ENCODE measurements around the gene CCDC197. TPM values are rescaled to one million over a fixed set of nuclear protein-coding genes. Genes with fewer than 3 reads are reported as not detected.

The CCDC197 gene
- total and polyA plus RNA-seq, 8 donors, result not detected

DNA sequence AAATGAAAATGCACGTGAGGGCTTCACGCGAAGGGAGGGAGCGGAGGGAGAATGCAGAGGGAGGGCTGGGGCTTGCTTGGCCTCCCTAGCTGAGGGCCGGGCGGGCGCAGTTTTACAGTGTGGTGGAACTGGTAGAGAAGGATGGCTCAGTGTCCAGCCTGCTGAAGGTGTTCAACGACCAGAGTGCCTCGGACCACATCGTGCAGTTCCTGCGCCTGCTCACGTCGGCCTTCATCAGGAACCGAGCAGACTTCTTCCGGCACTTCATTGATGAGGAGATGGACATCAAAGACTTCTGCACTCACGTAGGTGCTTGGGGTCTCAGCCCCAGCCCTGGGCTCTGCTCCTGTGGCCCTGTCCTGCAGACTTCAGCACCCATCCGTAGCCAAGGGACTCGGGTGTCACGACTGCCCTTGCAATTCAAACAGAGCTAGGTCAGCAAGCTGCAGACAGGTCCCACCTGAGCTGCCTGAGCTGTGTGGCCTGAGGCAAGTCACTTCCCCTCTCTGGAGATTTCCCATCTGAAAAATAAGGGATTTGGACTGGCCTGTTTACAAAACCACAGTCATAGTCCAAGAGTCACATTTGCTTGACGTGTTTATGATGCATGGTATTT is 47.5 kb downstream of the CCDC197 start:
- Histone ChIP-seq H3K4me3 (no peak overlapping the region), H3K27ac (no peak overlapping the region), H3K36me3 (peaks cover 38 to 67% (median 63%) of the 10 kb centered on the region in 4 donors), H3K4me1 (peaks cover 12 to 29% (median 15%) of the 10 kb centered on the region in 4 donors), H3K27me3 (no peaks in the 10 kb centered on the region), H3K9me3 (no peaks in the 10 kb centered on the region)
- no peak for TF ChIP-seq POLR2AphosphoS5 (IDR thresholded peaks at IDR 0.05)
- no peak for TF ChIP-seq EP300 (IDR thresholded peaks at IDR 0.05)
- no peak for TF ChIP-seq POLR2A (IDR thresholded peaks at IDR 0.05)
- TF ChIP-seq, protein P1, sequence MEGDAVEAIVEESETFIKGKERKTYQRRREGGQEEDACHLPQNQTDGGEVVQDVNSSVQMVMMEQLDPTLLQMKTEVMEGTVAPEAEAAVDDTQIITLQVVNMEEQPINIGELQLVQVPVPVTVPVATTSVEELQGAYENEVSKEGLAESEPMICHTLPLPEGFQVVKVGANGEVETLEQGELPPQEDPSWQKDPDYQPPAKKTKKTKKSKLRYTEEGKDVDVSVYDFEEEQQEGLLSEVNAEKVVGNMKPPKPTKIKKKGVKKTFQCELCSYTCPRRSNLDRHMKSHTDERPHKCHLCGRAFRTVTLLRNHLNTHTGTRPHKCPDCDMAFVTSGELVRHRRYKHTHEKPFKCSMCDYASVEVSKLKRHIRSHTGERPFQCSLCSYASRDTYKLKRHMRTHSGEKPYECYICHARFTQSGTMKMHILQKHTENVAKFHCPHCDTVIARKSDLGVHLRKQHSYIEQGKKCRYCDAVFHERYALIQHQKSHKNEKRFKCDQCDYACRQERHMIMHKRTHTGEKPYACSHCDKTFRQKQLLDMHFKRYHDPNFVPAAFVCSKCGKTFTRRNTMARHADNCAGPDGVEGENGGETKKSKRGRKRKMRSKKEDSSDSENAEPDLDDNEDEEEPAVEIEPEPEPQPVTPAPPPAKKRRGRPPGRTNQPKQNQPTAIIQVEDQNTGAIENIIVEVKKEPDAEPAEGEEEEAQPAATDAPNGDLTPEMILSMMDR (IDR thresholded peaks at IDR 0.05), result no peak
- intact Hi-C loops (cut with DNase I; ENCODE audit: low total_unique reads), result no loop called here
- no peak for DNase-seq
- WGBS, 5 donors, result 88 to 93% (median 90%) methylated on average over 17 to 20 of the region's 20 CpGs

DNA sequence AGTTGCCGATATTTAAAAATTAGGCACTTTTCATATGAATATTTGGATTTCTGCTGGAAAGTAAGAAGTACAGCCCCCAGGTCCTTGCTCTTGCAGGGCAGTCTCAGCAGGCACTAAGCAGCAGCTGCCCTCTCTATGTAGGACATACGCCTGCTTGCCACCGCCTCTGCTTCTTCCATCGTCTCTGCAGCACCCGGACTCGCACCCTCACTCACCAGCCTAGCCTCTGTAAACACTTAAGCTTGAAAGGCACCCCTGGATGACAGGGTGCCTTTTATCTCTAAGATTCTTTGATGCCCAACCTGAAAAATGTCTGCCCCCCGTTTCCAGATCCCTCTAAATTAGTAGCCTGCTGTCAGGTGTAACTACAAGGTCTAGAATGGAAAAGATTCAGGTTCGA is 48.0 kb downstream of the CCDC197 start:
- no peak overlapping the region for H3K27ac ChIP-seq
- intact Hi-C loops (cut with DNase I; ENCODE audit: low total_unique reads), result no loop called here
- no peak overlapping the region for H3K4me3 ChIP-seq
- peaks cover 43 to 70% (median 66%) of the 10 kb centered on the region in 4 donors for H3K36me3 ChIP-seq
- TF ChIP-seq, protein P1 (IDR thresholded peaks at IDR 0.05), result no peak
- TF ChIP-seq POLR2AphosphoS5 (IDR thresholded peaks at IDR 0.05) (no peak), POLR2A (IDR thresholded peaks at IDR 0.05) (no peak), EP300 (IDR thresholded peaks at IDR 0.05) (no peak)
- no peak for DNase-seq
- no peaks in the 10 kb centered on the region for H3K9me3 ChIP-seq
- peaks cover 12 to 30% (median 15%) of the 10 kb centered on the region in 4 donors for H3K4me1 ChIP-seq
- H3K27me3 ChIP-seq, result no peaks in the 10 kb centered on the region
- 86 to 92% (median 91%) methylated on average over 8 of the region's 8 CpGs for WGBS, 5 donors

DNA sequence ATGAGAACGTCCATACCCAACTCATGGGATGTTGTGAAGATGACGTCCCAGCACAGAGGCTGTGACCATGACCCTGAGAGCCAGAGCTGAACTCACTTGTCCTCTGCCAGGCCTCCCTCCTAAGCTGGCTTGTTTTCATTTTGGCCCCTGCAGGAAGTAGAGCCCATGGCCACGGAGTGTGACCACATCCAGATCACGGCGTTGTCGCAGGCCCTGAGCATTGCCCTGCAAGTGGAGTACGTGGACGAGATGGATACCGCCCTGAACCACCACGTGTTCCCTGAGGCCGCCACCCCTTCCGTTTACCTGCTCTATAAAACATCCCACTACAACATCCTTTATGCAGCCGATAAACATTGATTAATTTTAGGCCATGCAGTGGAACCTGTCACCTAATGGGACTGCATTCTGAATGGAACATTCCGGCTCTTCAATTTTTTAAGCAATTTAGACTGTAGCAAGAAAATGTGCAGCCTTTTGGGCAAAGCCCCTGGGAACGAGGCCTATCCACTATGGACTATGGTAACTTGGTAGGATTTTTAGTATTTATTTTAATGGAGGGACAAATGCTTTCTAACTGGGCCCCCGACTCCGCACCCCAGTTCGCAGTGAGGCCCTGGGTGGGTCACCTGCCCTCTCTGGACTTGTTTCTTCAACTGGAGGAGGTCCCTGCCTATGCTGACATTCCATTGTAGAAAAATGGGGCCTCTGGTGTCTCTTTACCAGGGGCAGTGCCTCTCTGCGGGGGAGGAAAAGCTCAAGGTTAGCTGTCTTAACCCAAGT is 48.7 kb downstream of the CCDC197 start:
- Histone ChIP-seq H3K4me3 (no peak overlapping the region), H3K9me3 (no peaks in the 10 kb centered on the region), H3K36me3 (peaks cover 49 to 77% (median 73%) of the 10 kb centered on the region in 4 donors), H3K4me1 (peaks cover 12 to 30% (median 15%) of the 10 kb centered on the region in 4 donors), H3K27me3 (no peaks in the 10 kb centered on the region), H3K27ac (no peak overlapping the region)
- intact Hi-C loops (cut with DNase I; ENCODE audit: low total_unique reads), result no loop called here
- no peak for TF ChIP-seq POLR2A (IDR thresholded peaks at IDR 0.05)
- TF ChIP-seq, protein P1 (IDR thresholded peaks at IDR 0.05), result no peak
- TF ChIP-seq EP300 (IDR thresholded peaks at IDR 0.05), result no peak
- no peak for TF ChIP-seq POLR2AphosphoS5 (IDR thresholded peaks at IDR 0.05)
- 85 to 90% (median 88%) methylated on average over 19 of the region's 19 CpGs for WGBS, 5 donors
- DNase-seq, result no peak

DNA sequence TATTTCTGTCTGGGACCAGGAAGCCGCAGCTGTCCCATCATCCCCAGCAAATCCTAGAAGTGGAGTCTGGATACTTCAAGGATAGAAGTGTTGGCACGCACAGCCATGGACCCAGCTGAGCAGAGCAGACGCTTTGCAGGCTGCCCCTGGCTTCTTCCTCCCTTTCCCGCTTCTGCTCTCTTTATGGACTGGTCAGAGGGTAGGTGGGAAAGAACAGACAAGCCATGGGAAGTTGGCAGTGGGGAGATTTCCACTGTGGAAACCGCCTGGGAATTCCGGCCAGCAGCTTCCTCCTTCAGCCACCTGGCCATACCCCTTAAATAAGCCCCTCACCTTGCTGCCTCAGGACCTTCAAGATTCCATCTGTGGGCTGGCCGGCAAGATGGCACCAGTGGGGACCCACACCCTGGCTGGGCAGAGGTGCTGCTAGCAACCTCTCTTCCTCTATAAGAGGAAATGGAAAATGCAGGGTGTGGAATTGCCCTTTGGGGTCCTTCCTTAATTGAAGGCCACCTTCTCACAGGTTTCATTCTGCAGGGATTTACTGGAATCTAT is 49.7 kb downstream of the CCDC197 start:
- Histone ChIP-seq H3K4me3 (no peak overlapping the region), H3K4me1 (peaks cover 7 to 32% (median 16%) of the 10 kb centered on the region in 4 donors), H3K27ac (no peak overlapping the region), H3K9me3 (no peaks in the 10 kb centered on the region), H3K27me3 (no peaks in the 10 kb centered on the region), H3K36me3 (peaks cover 58 to 87% (median 83%) of the 10 kb centered on the region in 4 donors)
- no peak for DNase-seq
- intact Hi-C loops (cut with DNase I; ENCODE audit: low total_unique reads), result no loop called here
- 71 to 89% (median 83%) methylated on average over 6 to 7 of the region's 7 CpGs for WGBS, 5 donors
- TF ChIP-seq, protein P1 (IDR thresholded peaks at IDR 0.05), result no peak
- TF ChIP-seq POLR2AphosphoS5 (IDR thresholded peaks at IDR 0.05) (no peak), EP300 (IDR thresholded peaks at IDR 0.05) (no peak), POLR2A (IDR thresholded peaks at IDR 0.05) (no peak)

Measured in stomach (tissue), 9 donors.